ENCODE measurements around the gene SULT1C2.
"Not testable (repeated sequence)": the region's sequence is repeated elsewhere in the genome, so short reads cannot be mapped to it uniquely, and the experiment has no call there.

The SULT1C2 gene

DNA sequence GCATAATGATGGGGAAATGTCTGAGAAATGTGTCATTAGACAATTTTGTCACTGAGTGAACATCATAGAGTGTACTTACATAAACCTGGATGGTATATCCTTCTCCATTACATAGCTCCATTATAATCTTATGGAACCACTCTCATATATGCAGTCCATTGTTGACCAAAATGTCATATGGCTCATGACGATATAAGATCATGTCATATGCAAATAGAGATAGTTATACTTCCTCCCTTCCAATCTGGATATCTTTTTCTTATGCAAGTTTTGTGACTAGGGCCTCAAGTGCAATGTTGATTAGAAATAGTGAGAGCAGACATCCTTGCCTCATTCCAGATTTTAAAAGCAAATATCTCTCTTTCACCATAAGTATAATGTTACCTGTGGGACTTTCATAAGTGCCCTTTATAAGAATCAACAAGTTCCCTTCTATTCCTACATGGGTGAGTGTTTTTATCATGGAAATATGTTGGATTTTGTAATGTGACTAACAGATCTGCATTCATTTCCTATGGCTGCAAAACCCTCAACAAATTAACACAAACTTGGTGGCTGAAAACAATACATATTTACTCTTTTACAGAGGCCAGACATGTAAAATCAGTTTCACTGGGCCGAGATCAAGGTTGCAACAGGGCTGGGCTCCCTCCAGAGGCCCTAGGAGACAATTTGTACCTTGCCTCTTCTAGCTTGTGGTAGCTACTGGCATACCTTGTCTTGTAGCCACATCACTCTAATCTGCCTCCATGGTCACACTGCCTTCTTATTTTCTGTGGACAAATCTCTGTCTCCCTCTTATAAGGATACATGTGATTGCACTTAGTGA, 67.4 kb downstream of the SULT1C2 start:
- DNase-seq, result no peak

GRCh38 chr2:108359336-108359735, 70.6 kb downstream of the SULT1C2 start:
- DNase-seq, result not testable (repeated sequence)
